SU-DHL-6 (cell line): ENCODE data around the gene MYLK2.

ENCODE experiments used
- H2AFZ ChIP-seq: fragments of 200-600 bp; sonication (generic); 2 replicates; pipeline ENCODE4 v1.6.1; 2014; ENCODE audit warnings: low read depth, mild to moderate bottlenecking, moderate library complexity, mixed read lengths, antibody characterized with exemption, low read length; ENCODE audit not compliant: severe bottlenecking
- H3F3A ChIP-seq: fragments of 200-600 bp; shearing (Covaris generic); 2 replicates; pipeline ENCODE4 v1.6.0; 2016; ENCODE audit warnings: antibody characterized with exemption, mild to moderate bottlenecking; ENCODE audit not compliant: insufficient read depth
- H3K27ac ChIP-seq: fragments of 200-600 bp; sonication (generic); 2 replicates; pipeline ENCODE4 v1.5.1; 2016; ENCODE audit warnings: low read depth, mild to moderate bottlenecking, low read length, moderate library complexity, mixed read lengths
- H3K27me3 ChIP-seq: fragments of 200-600 bp; sonication (generic), shearing (Covaris generic); 2 replicates; pipeline ENCODE4 v1.6.0; 2014; ENCODE audit warnings: mild to moderate bottlenecking, low read length
- H3K36me3 ChIP-seq: fragments of 200-600 bp; sonication (generic); 2 replicates; pipeline ENCODE4 v1.6.1; 2014; ENCODE audit warnings: mild to moderate bottlenecking, low read length, mixed read lengths
- H3K4me2 ChIP-seq: fragments of 300-600, 200-600 bp; shearing (Covaris generic), sonication (generic); 2 replicates; pipeline ENCODE4 v1.6.0; 2014; ENCODE audit warnings: low read length, low read depth, mild to moderate bottlenecking; ENCODE audit not compliant: poor library complexity, severe bottlenecking
- H3K4me3 ChIP-seq: fragments of 200-600 bp; sonication (generic); 2 replicates; pipeline ENCODE4 v1.5.1; 2014; ENCODE audit warnings: antibody characterized with exemption, low read length, mild to moderate bottlenecking, mixed read lengths; ENCODE audit not compliant: insufficient read depth, poor library complexity, severe bottlenecking
- H3K79me2 ChIP-seq: fragments of 200-600 bp; sonication (generic); 2 replicates; pipeline ENCODE4 v1.6.1; 2014; ENCODE audit warnings: mild to moderate bottlenecking, low read length, moderate library complexity; ENCODE audit not compliant: insufficient read depth
- H3K9ac ChIP-seq: fragments of 200-600 bp; sonication (generic); 2 replicates; pipeline ENCODE4 v1.7.0; 2014; ENCODE audit warnings: mild to moderate bottlenecking, low read length
- H3K9me2 ChIP-seq: fragments of 200-600 bp; sonication (generic); replicated peaks from 2 replicates; pipeline ENCODE4 v1.6.1; 2014; ENCODE audit warnings: low read length; ENCODE audit not compliant: insufficient read depth
- H3K9me3 ChIP-seq: fragments of 200-600 bp; sonication (generic); 2 replicates; pipeline ENCODE4 v1.6.1; 2014; ENCODE audit warnings: low read length, mixed read lengths; ENCODE audit not compliant: insufficient read depth
- H4K20me1 ChIP-seq: fragments of 200-600 bp; sonication (generic); 2 replicates; pipeline ENCODE4 v1.6.1; 2014; ENCODE audit warnings: low read depth, mild to moderate bottlenecking, antibody characterized with exemption, low read length, moderate library complexity, mixed read lengths
- CTCF ChIP-seq: fragments of 200-600 bp; sonication (generic); IDR thresholded peaks from one replicate; pipeline ENCODE4 v1.5.1; 2017; ENCODE audit warnings: antibody characterized with exemption, mild to moderate bottlenecking, low read length, moderate library complexity; ENCODE audit not compliant: insufficient read depth, poor library complexity, severe bottlenecking
- EZH2phosphoT487 ChIP-seq: fragments of 200-600 bp; sonication (generic), shearing (Covaris generic); conservative IDR thresholded peaks from 2 replicates; pipeline ENCODE4 v1.6.1; 2018; ENCODE audit warnings: mild to moderate bottlenecking, antibody characterized with exemption, low read length, moderate library complexity, mixed read lengths

The MYLK2 gene

GRCh38 chr20:31857861-31858759 lies 39.0 kb downstream of the MYLK2 start:
- TF ChIP-seq CTCF (no peak), EZH2phosphoT487 (no peak)

GRCh38 chr20:31858760-31859083 lies 39.6 kb downstream of the MYLK2 start:
- TF ChIP-seq EZH2phosphoT487: no peak
- TF ChIP-seq CTCF: no peak
- Histone ChIP-seq H3F3A (no peaks in the 10 kb centered on the region), H3K27me3 (no peaks in the 10 kb centered on the region), H3K27ac (no peak overlapping the region), H3K79me2 (no peaks in the 10 kb centered on the region), H2AFZ (no peak overlapping the region), H3K9me3 (no peaks in the 10 kb centered on the region), H3K9me2 (no peaks in the 10 kb centered on the region), H4K20me1 (no peaks in the 10 kb centered on the region), H3K4me3 (no peak overlapping the region), H3K9ac (no peak overlapping the region), H3K36me3 (no peaks in the 10 kb centered on the region), H3K4me2 (no peak overlapping the region)

More at GRCh38 chr20:31857861-31858759, 39.0 kb downstream of the MYLK2 start:
- Histone ChIP-seq H3K27ac (no peak overlapping the region), H3K9ac (no peak overlapping the region), H3K79me2 (no peaks in the 10 kb centered on the region), H3K4me2 (no peak overlapping the region), H3K4me3 (no peak overlapping the region), H3F3A (no peaks in the 10 kb centered on the region), H3K27me3 (no peaks in the 10 kb centered on the region), H4K20me1 (no peaks in the 10 kb centered on the region), H3K9me3 (no peaks in the 10 kb centered on the region), H3K9me2 (no peaks in the 10 kb centered on the region), H3K36me3 (no peaks in the 10 kb centered on the region), H2AFZ (no peak overlapping the region)

- H3K9me3 ChIP-seq: no peaks in the 10 kb centered on the region
- no peaks in the 10 kb centered on the region for H4K20me1 ChIP-seq
- no peak overlapping the region for H3K9ac ChIP-seq
- H3K4me2 ChIP-seq: no peak overlapping the region
- no peaks in the 10 kb centered on the region for H3K27me3 ChIP-seq
- H3K36me3 ChIP-seq: no peaks in the 10 kb centered on the region
- TF ChIP-seq EZH2phosphoT487 (no peak), CTCF (no peak)
- H3F3A ChIP-seq: no peaks in the 10 kb centered on the region
- H3K27ac ChIP-seq: no peak overlapping the region
- no peaks in the 10 kb centered on the region for H3K79me2 ChIP-seq
- no peaks in the 10 kb centered on the region for H3K9me2 ChIP-seq
- H2AFZ ChIP-seq: no peak overlapping the region
- no peak overlapping the region for H3K4me3 ChIP-seq
These were observed 40.3 kb downstream of the MYLK2 start for GRCh38 chr20:31859266-31859997.
